ENCODE measurements around the gene ABCG8.
"Not testable (repeated sequence)": the region's sequence is repeated elsewhere in the genome, so short reads cannot be mapped to it uniquely, and the experiment has no call there.

Gene ABCG8

GRCh38 chr2:43905871-43906270 is 67.1 kb downstream of the ABCG8 start:
- DNase-seq: no peak
- peaks cover 20% of the 10 kb centered on the region for H3K36me3 ChIP-seq (ENCODE audit: control insufficient read depth, insufficient read depth, low read length)
- H3K4me3 ChIP-seq (ENCODE audit: insufficient read depth, low read depth, low read length, poor library complexity, severe bottlenecking): no peak overlapping the region
- no peaks in the 10 kb centered on the region for H3K27me3 ChIP-seq (replicated peaks; ENCODE audit: control insufficient read depth, insufficient read depth, low read length, poor library complexity, severe bottlenecking)
- H3K4me1 ChIP-seq (ENCODE audit: control insufficient read depth, insufficient read depth, low read length, poor library complexity, severe bottlenecking): no peaks in the 10 kb centered on the region
- H3K27ac ChIP-seq (ENCODE audit: insufficient read depth, low read length, poor library complexity, severe bottlenecking): no peak overlapping the region
- no peaks in the 10 kb centered on the region for H3K9me3 ChIP-seq (ENCODE audit: control insufficient read depth, low read length)

- no peaks in the 10 kb centered on the region for H3K9me3 ChIP-seq (ENCODE audit: control insufficient read depth, low read length)
- DNase-seq: no peak
- no peak overlapping the region for H3K4me3 ChIP-seq (ENCODE audit: insufficient read depth, low read depth, low read length, poor library complexity, severe bottlenecking)
- H3K27me3 ChIP-seq (replicated peaks; ENCODE audit: control insufficient read depth, insufficient read depth, low read length, poor library complexity, severe bottlenecking): no peaks in the 10 kb centered on the region
- H3K4me1 ChIP-seq (ENCODE audit: control insufficient read depth, insufficient read depth, low read length, poor library complexity, severe bottlenecking): no peaks in the 10 kb centered on the region
- H3K27ac ChIP-seq (ENCODE audit: insufficient read depth, low read length, poor library complexity, severe bottlenecking): no peak overlapping the region
- H3K36me3 ChIP-seq (ENCODE audit: control insufficient read depth, insufficient read depth, low read length): peaks cover 16% of the 10 kb centered on the region
These were observed 67.8 kb downstream of the ABCG8 start for GRCh38 chr2:43906448-43907109.

- H3K9me3 ChIP-seq (ENCODE audit: control insufficient read depth, low read length); DNase-seq; H3K27me3 ChIP-seq (replicated peaks; ENCODE audit: control insufficient read depth, insufficient read depth, low read length, poor library complexity, severe bottlenecking); H3K27ac ChIP-seq (ENCODE audit: insufficient read depth, low read length, poor library complexity, severe bottlenecking); H3K4me1 ChIP-seq (ENCODE audit: control insufficient read depth, insufficient read depth, low read length, poor library complexity, severe bottlenecking); H3K4me3 ChIP-seq (ENCODE audit: insufficient read depth, low read depth, low read length, poor library complexity, severe bottlenecking): not testable (repeated sequence)
- H3K36me3 ChIP-seq (ENCODE audit: control insufficient read depth, insufficient read depth, low read length): peaks cover 26% of the 10 kb centered on the region
These were observed 72.5 kb downstream of the ABCG8 start for GRCh38 chr2:43911136-43911790.

GRCh38 chr2:43924463-43924862 is 85.7 kb downstream of the ABCG8 start:
- Histone ChIP-seq H3K36me3 (ENCODE audit: control insufficient read depth, insufficient read depth, low read length) (peaks cover 10% of the 10 kb centered on the region), H3K27ac (ENCODE audit: insufficient read depth, low read length, poor library complexity, severe bottlenecking) (no peak overlapping the region), H3K9me3 (ENCODE audit: control insufficient read depth, low read length) (no peaks in the 10 kb centered on the region), H3K4me1 (ENCODE audit: control insufficient read depth, insufficient read depth, low read length, poor library complexity, severe bottlenecking) (no peaks in the 10 kb centered on the region), H3K4me3 (ENCODE audit: insufficient read depth, low read depth, low read length, poor library complexity, severe bottlenecking) (no peak overlapping the region), H3K27me3 (replicated peaks; ENCODE audit: control insufficient read depth, insufficient read depth, low read length, poor library complexity, severe bottlenecking) (no peaks in the 10 kb centered on the region)
- no peak for DNase-seq

GRCh38 chr2:43925431-43925830 is 86.7 kb downstream of the ABCG8 start:
- no peak for DNase-seq
- Histone ChIP-seq H3K9me3 (ENCODE audit: control insufficient read depth, low read length) (no peaks in the 10 kb centered on the region), H3K36me3 (ENCODE audit: control insufficient read depth, insufficient read depth, low read length) (peaks cover 10% of the 10 kb centered on the region), H3K27me3 (replicated peaks; ENCODE audit: control insufficient read depth, insufficient read depth, low read length, poor library complexity, severe bottlenecking) (no peaks in the 10 kb centered on the region), H3K4me3 (ENCODE audit: insufficient read depth, low read depth, low read length, poor library complexity, severe bottlenecking) (no peak overlapping the region), H3K4me1 (ENCODE audit: control insufficient read depth, insufficient read depth, low read length, poor library complexity, severe bottlenecking) (no peaks in the 10 kb centered on the region), H3K27ac (ENCODE audit: insufficient read depth, low read length, poor library complexity, severe bottlenecking) (no peak overlapping the region)

GRCh38 chr2:43927442-43927841 is 88.7 kb downstream of the ABCG8 start:
- Histone ChIP-seq H3K36me3 (ENCODE audit: control insufficient read depth, insufficient read depth, low read length) (peaks cover 10% of the 10 kb centered on the region), H3K4me1 (ENCODE audit: control insufficient read depth, insufficient read depth, low read length, poor library complexity, severe bottlenecking) (no peaks in the 10 kb centered on the region), H3K9me3 (ENCODE audit: control insufficient read depth, low read length) (no peaks in the 10 kb centered on the region), H3K27ac (ENCODE audit: insufficient read depth, low read length, poor library complexity, severe bottlenecking) (no peak overlapping the region), H3K27me3 (replicated peaks; ENCODE audit: control insufficient read depth, insufficient read depth, low read length, poor library complexity, severe bottlenecking) (no peaks in the 10 kb centered on the region), H3K4me3 (ENCODE audit: insufficient read depth, low read depth, low read length, poor library complexity, severe bottlenecking) (no peak overlapping the region)
- DNase-seq: no peak

- no peaks in the 10 kb centered on the region for H3K4me1 ChIP-seq (ENCODE audit: control insufficient read depth, insufficient read depth, low read length, poor library complexity, severe bottlenecking)
- H3K36me3 ChIP-seq (ENCODE audit: control insufficient read depth, insufficient read depth, low read length): peaks cover 15% of the 10 kb centered on the region
- H3K4me3 ChIP-seq (ENCODE audit: insufficient read depth, low read depth, low read length, poor library complexity, severe bottlenecking): no peak overlapping the region
- DNase-seq: no peak
- no peak overlapping the region for H3K27ac ChIP-seq (ENCODE audit: insufficient read depth, low read length, poor library complexity, severe bottlenecking)
- no peaks in the 10 kb centered on the region for H3K27me3 ChIP-seq (replicated peaks; ENCODE audit: control insufficient read depth, insufficient read depth, low read length, poor library complexity, severe bottlenecking)
- no peaks in the 10 kb centered on the region for H3K9me3 ChIP-seq (ENCODE audit: control insufficient read depth, low read length)
These were observed 92.5 kb downstream of the ABCG8 start for GRCh38 chr2:43931293-43931692.

Data from effector memory CD4-positive, alpha-beta T cell (primary cell).